Non-pigmented ciliary epithelial cell (primary cell): ENCODE data around the gene ARSA.
"Not testable (repeated sequence)": the region's sequence is repeated elsewhere in the genome, so short reads cannot be mapped to it uniquely, and the experiment has no call there.

Experiments
- DNase-seq: peaks from one replicate; pipeline ENCODE4 v3.0.0-alpha.2; 2010; ENCODE audit warnings: low read depth

The ARSA gene

GRCh38 chr22:50621948-50622722, 5.8 kb downstream of the ARSA start:
- no peak for DNase-seq

GRCh38 chr22:50621356-50621880, 6.5 kb downstream of the ARSA start:
- DNase-seq, result no peak

- no peak for DNase-seq
Observed at GRCh38 chr22:50620593-50621355, 7.2 kb downstream of the ARSA start.

GRCh38 chr22:50614296-50614695, 13.7 kb downstream of the ARSA start:
- DNase-seq, result not testable (repeated sequence)

GRCh38 chr22:50613291-50613981, 14.5 kb downstream of the ARSA start:
- no peak for DNase-seq

GRCh38 chr22:50612528-50613221, 15.3 kb downstream of the ARSA start:
- DNase-seq, result no peak

GRCh38 chr22:50612168-50612527, 15.8 kb downstream of the ARSA start:
- no peak for DNase-seq

GRCh38 chr22:50611341-50612060, 16.5 kb downstream of the ARSA start:
- DNase-seq, result no peak

- no peak for DNase-seq
Observed at GRCh38 chr22:50610581-50610980, 17.4 kb downstream of the ARSA start.

- DNase-seq, result no peak
Observed at GRCh38 chr22:50610041-50610451, 17.9 kb downstream of the ARSA start.

GRCh38 chr22:50609599-50609998, 18.4 kb downstream of the ARSA start:
- DNase-seq, result no peak

- DNase-seq, result no peak
Observed at GRCh38 chr22:50608996-50609395, 19.0 kb downstream of the ARSA start.

GRCh38 chr22:50608058-50608840, 19.7 kb downstream of the ARSA start:
- DNase-seq, result not testable (repeated sequence)

- no peak for DNase-seq
Observed at GRCh38 chr22:50607659-50608020, 20.3 kb downstream of the ARSA start.

GRCh38 chr22:50606946-50607658, 20.9 kb downstream of the ARSA start:
- no peak for DNase-seq

- no peak for DNase-seq
Observed at GRCh38 chr22:50606165-50606945, 21.6 kb downstream of the ARSA start.

GRCh38 chr22:50605613-50606074, 22.3 kb downstream of the ARSA start:
- DNase-seq, result no peak

- no peak for DNase-seq
Observed at GRCh38 chr22:50605002-50605612, 22.8 kb downstream of the ARSA start.
